Caco-2 (cell line): ENCODE results near the gene CLNS1A. TPM values are rescaled to one million over a fixed set of nuclear protein-coding genes. Genes with fewer than 3 reads are reported as not detected.

Experiments used
- BruUV-seq: library from RNA; stranded (reverse); fragments of 400-500 nt; replicated peaks from 2 replicates; lab custom pipeline; 2021; lab: Mats Ljungman, UMichigan
- CTCF ChIA-PET: fragments of 300-600 bp; sonication (Branson Sonifier 250); formaldehyde crosslinking; loops from one replicate; lab custom pipeline; 2022; ENCODE audit warnings: antibody characterized with exemption; lab: Charles Lee
- POLR2A ChIA-PET: fragments of 300-600 bp; sonication (Branson Sonifier 250); formaldehyde crosslinking; loops from one replicate; lab custom pipeline; 2022; ENCODE audit warnings: antibody characterized with exemption; lab: Charles Lee
- DNase-seq, 2 experiments: peaks; one replicate each; pipeline versions ENCODE4 v3.0.0 to v3.0.0-alpha.2; 2020 to 2022
- H3K27me3 ChIP-seq: replicated peaks from 2 replicates; pipeline ENCODE4 v1.6.0; 2011; ENCODE audit warnings: low read length; ENCODE audit not compliant: control insufficient read depth, insufficient read depth
- H3K36me3 ChIP-seq: 2 replicates; pipeline ENCODE4 v1.5.1; 2011; ENCODE audit warnings: low read length; ENCODE audit not compliant: control insufficient read depth, insufficient read depth
- H3K4me1 ChIP-seq: fragments of 250-450 bp; sonication (Bioruptor Pico); 2 replicates; pipeline ENCODE4 v1.5.1; 2020; ENCODE audit warnings: mild to moderate bottlenecking
- H3K4me3 ChIP-seq: 2 replicates; pipeline ENCODE4 v1.5.1; 2011; ENCODE audit warnings: low read depth, mild to moderate bottlenecking, control low read depth, low read length
- H3K9me3 ChIP-seq: fragments of 250-450 bp; sonication (Bioruptor Pico); 2 replicates; pipeline ENCODE4 v1.5.1; 2020; ENCODE audit warnings: mild to moderate bottlenecking, moderate library complexity
- H3K27ac Mint-ChIP-seq: one replicate; pipeline ENCODE4 v1.8.0; 2022; ENCODE audit warnings: mixed read lengths; ENCODE audit not compliant: unreplicated experiment
- H3K27me3 Mint-ChIP-seq: one replicate; pipeline ENCODE4 v1.8.0; 2022; ENCODE audit warnings: mixed read lengths; ENCODE audit not compliant: insufficient read depth, unreplicated experiment
- H3K36me3 Mint-ChIP-seq: one replicate; pipeline ENCODE4 v1.8.0; 2022; ENCODE audit warnings: mild to moderate bottlenecking, mixed read lengths; ENCODE audit not compliant: insufficient read depth, unreplicated experiment
- H3K4me1 Mint-ChIP-seq: one replicate; pipeline ENCODE4 v1.8.0; 2022; ENCODE audit warnings: low read depth, mixed read lengths; ENCODE audit not compliant: unreplicated experiment
- H3K4me3 Mint-ChIP-seq: one replicate; pipeline ENCODE4 v1.8.0; 2022; ENCODE audit warnings: mild to moderate bottlenecking, moderate library complexity, mixed read lengths; ENCODE audit not compliant: unreplicated experiment
- H3K9me3 Mint-ChIP-seq: one replicate; pipeline ENCODE4 v1.8.0; 2022; ENCODE audit warnings: mixed read lengths; ENCODE audit not compliant: unreplicated experiment
- intact Hi-C: fragments of 100-400 bp; cut with micrococcal nuclease; formaldehyde crosslinking; loops from one replicate; pipeline ENCODE4 v1.10.0; 2022; ENCODE audit not compliant: unreplicated experiment
- total RNA-seq: library from RNA; stranded (reverse); gene quantifications from 2 replicates; pipeline ENCODE4 v1.2.3, GENCODE V29; 2022
- TF ChIP-seq, protein P1 (sequence below), 2 experiments: fragments of 200-600 bp in 1 of 2; IDR thresholded peaks; 1 replicate in 1 of 2; 2 replicates in 1 of 2; pipeline versions ENCODE4 v1.5.1 to v1.8.0; 2011 to 2022; ENCODE audit warnings: antibody characterized with exemption in 1 of 2, control low read depth in 1 of 2, inconsistent platforms in 1 of 2, low read depth in 1 of 2, low read length in 1 of 2, mild to moderate bottlenecking in 1 of 2, moderate library complexity in 1 of 2; ENCODE audit not compliant: insufficient read depth in 1 of 2, severe bottlenecking in 1 of 2, unreplicated experiment in 1 of 2

CLNS1A gene
- total RNA-seq, 1 experiment from 2014 or later = 282 TPM

- peaks cover 25% of the 10 kb centered on the region for H3K9me3 Mint-ChIP-seq
- no peak overlapping the region for H3K4me3 ChIP-seq
- peaks cover 9% of the 10 kb centered on the region for H3K4me1 Mint-ChIP-seq
- no peaks in the 10 kb centered on the region for H3K27me3 Mint-ChIP-seq
- TF ChIP-seq, protein P1, sequence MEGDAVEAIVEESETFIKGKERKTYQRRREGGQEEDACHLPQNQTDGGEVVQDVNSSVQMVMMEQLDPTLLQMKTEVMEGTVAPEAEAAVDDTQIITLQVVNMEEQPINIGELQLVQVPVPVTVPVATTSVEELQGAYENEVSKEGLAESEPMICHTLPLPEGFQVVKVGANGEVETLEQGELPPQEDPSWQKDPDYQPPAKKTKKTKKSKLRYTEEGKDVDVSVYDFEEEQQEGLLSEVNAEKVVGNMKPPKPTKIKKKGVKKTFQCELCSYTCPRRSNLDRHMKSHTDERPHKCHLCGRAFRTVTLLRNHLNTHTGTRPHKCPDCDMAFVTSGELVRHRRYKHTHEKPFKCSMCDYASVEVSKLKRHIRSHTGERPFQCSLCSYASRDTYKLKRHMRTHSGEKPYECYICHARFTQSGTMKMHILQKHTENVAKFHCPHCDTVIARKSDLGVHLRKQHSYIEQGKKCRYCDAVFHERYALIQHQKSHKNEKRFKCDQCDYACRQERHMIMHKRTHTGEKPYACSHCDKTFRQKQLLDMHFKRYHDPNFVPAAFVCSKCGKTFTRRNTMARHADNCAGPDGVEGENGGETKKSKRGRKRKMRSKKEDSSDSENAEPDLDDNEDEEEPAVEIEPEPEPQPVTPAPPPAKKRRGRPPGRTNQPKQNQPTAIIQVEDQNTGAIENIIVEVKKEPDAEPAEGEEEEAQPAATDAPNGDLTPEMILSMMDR (IDR thresholded peaks at IDR 0.05; ENCODE audit: insufficient read depth in 1 of 2, low read depth in 1 of 2, low read length in 1 of 2, severe bottlenecking in 1 of 2, unreplicated experiment in 1 of 2) = no peak
- ChIA-PET POLR2A (no interaction called here), CTCF (no interaction called here)
- no peak overlapping the region for H3K27ac Mint-ChIP-seq
- H3K4me3 Mint-ChIP-seq = no peak overlapping the region
- intact Hi-C loops = no loop called here
- BruUV-seq = no TSS peak
- H3K4me1 ChIP-seq = peaks cover 4% of the 10 kb centered on the region
- H3K36me3 ChIP-seq = no peaks in the 10 kb centered on the region
- peaks cover 3% of the 10 kb centered on the region; the same call in 1 of the 2 replicates for H3K9me3 ChIP-seq
- DNase-seq = no peak
- no peaks in the 10 kb centered on the region for H3K36me3 Mint-ChIP-seq
- H3K27me3 ChIP-seq = no peaks in the 10 kb centered on the region
Observed at GRCh38 chr11:77568306-77568705, 69.3 kb downstream of the CLNS1A start.

Other genes with a start within 250 kb of the CLNS1A start
- 81.1 and 90.1 TPM in 2 replicates for gene PAK1, start 163.7 kb downstream of the CLNS1A start, total RNA-seq
- gene AQP11, start 47.8 kb downstream of the CLNS1A start, total RNA-seq = 11.5 and 12.7 TPM in 2 replicates
- 108 and 121 TPM in 2 replicates for gene RSF1, start 182.9 kb upstream of the CLNS1A start, total RNA-seq
- 87.7 and 89.7 TPM in 2 replicates for gene AAMDC, start 183.3 kb upstream of the CLNS1A start, total RNA-seq